ENCODE measurements around the gene EOLA1.

GRCh38 chrX:149541521-149542047 is 772 bp downstream of the EOLA1 start:
- no peak for TF ChIP-seq CBX8 (IDR thresholded peaks at IDR 0.05)
- TF ChIP-seq CTCF (IDR thresholded peaks at IDR 0.05): no peak
- no peak for TF ChIP-seq ZNF302 (CRISPR knock-in tag; IDR thresholded peaks at IDR 0.05)
- no peak for TF ChIP-seq CHD2 (IDR thresholded peaks at IDR 0.05; ENCODE audit: low read length, partially characterized antibody)
- TF ChIP-seq KDM5A (IDR thresholded peaks at IDR 0.05): no peak
- TF ChIP-seq MYC (IDR thresholded peaks at IDR 0.05; ENCODE audit: borderline replicate concordance, low read length): no peak
- TF ChIP-seq ATOH8 (CRISPR knock-in tag; IDR thresholded peaks at IDR 0.05; ENCODE audit: low read depth): no peak
- no peak for TF ChIP-seq SMC3 (IDR thresholded peaks at IDR 0.05)
- no peak for TF ChIP-seq POLR2A (IDR thresholded peaks at IDR 0.05; ENCODE audit: low read length)
- no peak for TF ChIP-seq EP300 (IDR thresholded peaks at IDR 0.05)
- no peak for TF ChIP-seq NR3C1 (IDR thresholded peaks at IDR 0.05)
- no peak for TF ChIP-seq RFX5 (IDR thresholded peaks at IDR 0.05)
